MV-4-11 (cell line): ENCODE results near the gene RTP5.

ENCODE experiments used
- DNase-seq: peaks from one replicate; lab custom pipeline; 2025; lab: John Stamatoyannopoulos, UW

Gene RTP5

GRCh38 chr2:241870611-241871537, 1.3 kb downstream of the RTP5 start:
- no peak for DNase-seq

- no peak for DNase-seq
Measured at GRCh38 chr2:241871538-241872312, 2.2 kb downstream of the RTP5 start.

- DNase-seq: no peak
Measured at GRCh38 chr2:241872313-241872642, 2.7 kb downstream of the RTP5 start.

GRCh38 chr2:241873081-241873802, 3.7 kb downstream of the RTP5 start:
- DNase-seq: no peak

- DNase-seq: no peak
Measured at GRCh38 chr2:241873803-241874110, 4.2 kb downstream of the RTP5 start.

GRCh38 chr2:241874277-241874925, 4.9 kb downstream of the RTP5 start:
- no peak for DNase-seq

GRCh38 chr2:241875754-241876527, 6.4 kb downstream of the RTP5 start:
- peak; percentile 58 for DNase-seq

GRCh38 chr2:241876528-241877196, 7.1 kb downstream of the RTP5 start:
- no peak for DNase-seq

GRCh38 chr2:241877197-241877685, 7.7 kb downstream of the RTP5 start:
- no peak for DNase-seq

- peak; percentile 51 for DNase-seq
Measured at GRCh38 chr2:241877989-241878970, 8.8 kb downstream of the RTP5 start.

- no peak for DNase-seq
Measured at GRCh38 chr2:241879326-241879725, 9.8 kb downstream of the RTP5 start.

- no peak for DNase-seq
Measured at GRCh38 chr2:241880311-241881073, 11.0 kb downstream of the RTP5 start.

- no peak for DNase-seq
Measured at GRCh38 chr2:241882091-241882625, 12.6 kb downstream of the RTP5 start.

- DNase-seq: no peak
Measured at GRCh38 chr2:241884951-241885290, 15.4 kb downstream of the RTP5 start.

- no peak for DNase-seq
Measured at GRCh38 chr2:241885291-241885945, 15.9 kb downstream of the RTP5 start.

- no peak for DNase-seq
Measured at GRCh38 chr2:241885946-241886643, 16.6 kb downstream of the RTP5 start.

GRCh38 chr2:241886840-241887447, 17.4 kb downstream of the RTP5 start:
- no peak for DNase-seq
